SK-N-SH (cell line): ENCODE data around the gene DEXI. TPM values are rescaled to one million over a fixed set of nuclear protein-coding genes. Genes with fewer than 3 reads are reported as not detected.

Experiments used
- CTCF ChIA-PET: fragments of 300-600, 350-600 bp; formaldehyde crosslinking; extraction: SDS; loops from one replicate; lab custom pipeline; 2021; lab: Yijun Ruan, JAX
- POLR2A ChIA-PET: fragments of 350-600 bp; sonication (Branson Sonifier 250); formaldehyde crosslinking; extraction: SDS; loops from one replicate; lab custom pipeline; 2020; ENCODE audit warnings: antibody characterized with exemption, inconsistent platforms; lab: Yijun Ruan, JAX
- DNase-seq: peaks from one replicate; pipeline ENCODE4 v3.0.0; 2012
- H2AFZ ChIP-seq: fragments of 200-600 bp; sonication (generic); 2 replicates; pipeline ENCODE4 v1.8.1; 2016; ENCODE audit warnings: antibody characterized with exemption, mild to moderate bottlenecking, low read depth
- H3F3A ChIP-seq: fragments of 200-600 bp; sonication (generic); replicated peaks from 2 replicates; pipeline ENCODE3; 2016; ENCODE audit warnings: antibody characterized with exemption, mild to moderate bottlenecking; ENCODE audit not compliant: insufficient read depth
- H3K27ac ChIP-seq, 2 experiments: fragments of 200-500 bp in 1 of 2; fragments of 200-600 bp in 1 of 2; sonication (Bioruptor generic) in 1 of 2; sonication (generic), shearing (Covaris generic) in 1 of 2; 2 replicates each; pipeline versions ENCODE4 v1.5.1 to v1.6.1; 2014 to 2016; ENCODE audit warnings: low read depth in 2 of 2, inconsistent platforms in 1 of 2, low read length in 1 of 2, mild to moderate bottlenecking in 1 of 2, mixed read lengths in 1 of 2
- H3K27me3 ChIP-seq: fragments of 200-600 bp; sonication (generic), shearing (Covaris generic); 2 replicates; pipeline ENCODE4 v1.6.1; 2016; ENCODE audit warnings: mixed run types; ENCODE audit not compliant: insufficient read depth
- H3K36me3 ChIP-seq, 2 experiments: fragments of 200-500 bp in 1 of 2; fragments of 200-600 bp in 1 of 2; sonication (Bioruptor generic) in 1 of 2; sonication (generic) in 1 of 2; replicated peaks in 1 of 2; 2 replicates each; pipeline versions ENCODE3 to v1.5.1; 2014 to 2016; ENCODE audit warnings: low read length in 1 of 2, mild to moderate bottlenecking in 1 of 2; ENCODE audit not compliant: insufficient read depth in 2 of 2, control insufficient read depth in 1 of 2
- H3K4me1 ChIP-seq, 2 experiments: fragments of 200-500 bp in 1 of 2; fragments of 200-600 bp in 1 of 2; sonication (Bioruptor generic) in 1 of 2; sonication (generic), shearing (Covaris generic) in 1 of 2; 2 replicates each; pipeline versions ENCODE4 v1.5.1 to v1.6.1; 2014 to 2016; ENCODE audit warnings: low read depth in 1 of 2, low read length in 1 of 2, mixed run types in 1 of 2; ENCODE audit not compliant: insufficient read depth in 2 of 2, control insufficient read depth in 1 of 2
- H3K4me2 ChIP-seq: fragments of 200-600 bp; sonication (generic), shearing (Covaris generic); 2 replicates; pipeline ENCODE4 v1.6.1; 2017; ENCODE audit warnings: mixed run types
- H3K4me3 ChIP-seq, 2 experiments: fragments of 200-500 bp in 1 of 2; fragments of 200-600 bp in 1 of 2; sonication (Bioruptor generic) in 1 of 2; sonication (generic), shearing (Covaris generic) in 1 of 2; 2 replicates each; pipeline versions ENCODE4 v1.5.1 to v1.8.1; 2014 to 2016; ENCODE audit warnings: low read depth in 2 of 2, inconsistent platforms in 1 of 2, low read length in 1 of 2, mild to moderate bottlenecking in 1 of 2, mixed read lengths in 1 of 2, moderate library complexity in 1 of 2
- H3K79me2 ChIP-seq: fragments of 200-600 bp; sonication (generic); 2 replicates; pipeline ENCODE4 v1.8.1; 2017; ENCODE audit warnings: mild to moderate bottlenecking; ENCODE audit not compliant: insufficient read depth
- H3K9ac ChIP-seq: fragments of 200-600 bp; sonication (generic); 2 replicates; pipeline ENCODE4 v1.6.1; 2017; ENCODE audit warnings: mixed run types
- H3K9me2 ChIP-seq: fragments of 200-600 bp; sonication (generic); 2 replicates; pipeline ENCODE4 v1.6.1; 2017; ENCODE audit warnings: mixed run types
- H3K9me3 ChIP-seq: fragments of 200-600 bp; sonication (generic); 2 replicates; pipeline ENCODE4 v1.6.1; 2017; ENCODE audit warnings: mixed run types, mild to moderate bottlenecking, moderate library complexity
- H4K20me1 ChIP-seq: fragments of 200-600 bp; sonication (generic); 2 replicates; pipeline ENCODE4 v1.6.1; 2017; ENCODE audit warnings: mild to moderate bottlenecking, mixed run types; ENCODE audit not compliant: insufficient read depth
- EZH2phosphoT487 ChIP-seq: fragments of 200-600 bp; sonication (generic); IDR thresholded peaks from 2 replicates; pipeline ENCODE4 v1.6.1; 2017; ENCODE audit warnings: low read depth, mixed run types, mild to moderate bottlenecking, antibody characterized with exemption, moderate library complexity, borderline replicate concordance
- JUND ChIP-seq: IDR thresholded peaks from 2 replicates; pipeline ENCODE4 v1.4.0; 2012
- MAX ChIP-seq: IDR thresholded peaks from 2 replicates; pipeline ENCODE4 v1.4.0; 2012; ENCODE audit warnings: low read depth
- NFIC ChIP-seq: IDR thresholded peaks from 2 replicates; pipeline ENCODE4 v1.4.0; 2012; ENCODE audit warnings: borderline replicate concordance
- NRF1 ChIP-seq: IDR thresholded peaks from 2 replicates; pipeline ENCODE4 v1.6.1; 2012; ENCODE audit warnings: low read depth, mild to moderate bottlenecking, low read length
- RAD21 ChIP-seq: IDR thresholded peaks from 2 replicates; pipeline ENCODE4 v1.6.1; 2012; ENCODE audit warnings: mild to moderate bottlenecking, low read length
- RXRA ChIP-seq: IDR thresholded peaks from 2 replicates; pipeline ENCODE4 v1.4.0; 2012; ENCODE audit warnings: low read depth, mild to moderate bottlenecking, borderline replicate concordance
- SIN3A ChIP-seq: IDR thresholded peaks from 2 replicates; pipeline ENCODE4 v1.6.1; 2012; ENCODE audit warnings: low read depth, mild to moderate bottlenecking, low read length, moderate library complexity, borderline replicate concordance
- SMC3 ChIP-seq: IDR thresholded peaks from 2 replicates; pipeline ENCODE4 v1.6.1; 2012; ENCODE audit warnings: low read depth, low read length, improper control_type of control experiment
- TEAD4 ChIP-seq: IDR thresholded peaks from 2 replicates; pipeline ENCODE4 v1.4.0; 2012; ENCODE audit warnings: mild to moderate bottlenecking, borderline replicate concordance; ENCODE audit not compliant: insufficient read depth
- whole genome bisulfite sequencing: methylation state at CpG from one replicate; pipeline ENCODE4 v1.1.6; 2017; ENCODE audit warnings: low lambda C conversion rate; 5-methylcytosine and 5-hydroxymethylcytosine counted together
- polyA plus RNA-seq, 3 experiments: library from polyadenylated mRNA; depleted of rRNA; stranded (reverse); fragments of >200 nt; gene quantifications; 2 replicates each; pipeline ENCODE4 v1.2.3, GENCODE V29; 2012
- TF ChIP-seq, protein P1 (sequence below): fragments of 150-350 bp; IDR thresholded peaks from 2 replicates; pipeline ENCODE4 v1.6.1; 2016; ENCODE audit warnings: mild to moderate bottlenecking, low read depth, low read length
- TF ChIP-seq, protein P2 (sequence below): fragments of 200-600 bp; sonication (generic); IDR thresholded peaks from 2 replicates; pipeline ENCODE4 v1.6.1; 2017; ENCODE audit warnings: antibody characterized with exemption, mild to moderate bottlenecking, moderate library complexity

DEXI gene
- polyA plus RNA-seq, 1 of the 3 experiments (the other 2 are of a cell fraction), result 55.5 TPM

- H3K9me3 ChIP-seq, result no peaks in the 10 kb centered on the region
- ChIA-PET CTCF (interaction anchor here (2.0 to 2.9 kb wide), 2 partner anchors 21 to 25 kb away, joined by 7 to 16 read pairs; no protein-coding TSS in a partner anchor), POLR2A (no interaction called here)
- no peak overlapping the region for H3K27ac ChIP-seq
- H3K4me1 ChIP-seq, result peaks cover 15 to 73% of the 10 kb centered on the region in 2 experiments
- peak overlapping the region; percentile 99 for H3K4me2 ChIP-seq
- WGBS, result 90% methylated on average over 7 of the region's 7 CpGs
- DNase-seq, result no peak
- TF ChIP-seq EZH2phosphoT487 (no peak), RAD21 (no peak), TEAD4 (no peak), NFIC (no peak), NRF1 (no peak), RXRA (no peak), SIN3A (no peak), JUND (no peak), SMC3 (no peak)
- TF ChIP-seq, protein P1, sequence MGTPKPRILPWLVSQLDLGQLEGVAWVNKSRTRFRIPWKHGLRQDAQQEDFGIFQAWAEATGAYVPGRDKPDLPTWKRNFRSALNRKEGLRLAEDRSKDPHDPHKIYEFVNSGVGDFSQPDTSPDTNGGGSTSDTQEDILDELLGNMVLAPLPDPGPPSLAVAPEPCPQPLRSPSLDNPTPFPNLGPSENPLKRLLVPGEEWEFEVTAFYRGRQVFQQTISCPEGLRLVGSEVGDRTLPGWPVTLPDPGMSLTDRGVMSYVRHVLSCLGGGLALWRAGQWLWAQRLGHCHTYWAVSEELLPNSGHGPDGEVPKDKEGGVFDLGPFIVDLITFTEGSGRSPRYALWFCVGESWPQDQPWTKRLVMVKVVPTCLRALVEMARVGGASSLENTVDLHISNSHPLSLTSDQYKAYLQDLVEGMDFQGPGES, result no peak
- TF ChIP-seq, protein P2, sequence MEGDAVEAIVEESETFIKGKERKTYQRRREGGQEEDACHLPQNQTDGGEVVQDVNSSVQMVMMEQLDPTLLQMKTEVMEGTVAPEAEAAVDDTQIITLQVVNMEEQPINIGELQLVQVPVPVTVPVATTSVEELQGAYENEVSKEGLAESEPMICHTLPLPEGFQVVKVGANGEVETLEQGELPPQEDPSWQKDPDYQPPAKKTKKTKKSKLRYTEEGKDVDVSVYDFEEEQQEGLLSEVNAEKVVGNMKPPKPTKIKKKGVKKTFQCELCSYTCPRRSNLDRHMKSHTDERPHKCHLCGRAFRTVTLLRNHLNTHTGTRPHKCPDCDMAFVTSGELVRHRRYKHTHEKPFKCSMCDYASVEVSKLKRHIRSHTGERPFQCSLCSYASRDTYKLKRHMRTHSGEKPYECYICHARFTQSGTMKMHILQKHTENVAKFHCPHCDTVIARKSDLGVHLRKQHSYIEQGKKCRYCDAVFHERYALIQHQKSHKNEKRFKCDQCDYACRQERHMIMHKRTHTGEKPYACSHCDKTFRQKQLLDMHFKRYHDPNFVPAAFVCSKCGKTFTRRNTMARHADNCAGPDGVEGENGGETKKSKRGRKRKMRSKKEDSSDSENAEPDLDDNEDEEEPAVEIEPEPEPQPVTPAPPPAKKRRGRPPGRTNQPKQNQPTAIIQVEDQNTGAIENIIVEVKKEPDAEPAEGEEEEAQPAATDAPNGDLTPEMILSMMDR, result no peak
- H3K79me2 ChIP-seq, result peaks cover 77% of the 10 kb centered on the region
- no peak overlapping the region for H2AFZ ChIP-seq
- no peaks in the 10 kb centered on the region for H3K27me3 ChIP-seq
- H3K36me3 ChIP-seq, result peaks cover 3 to 22% of the 10 kb centered on the region in 2 experiments
- H3F3A ChIP-seq, result no peaks in the 10 kb centered on the region
- peaks cover 70% of the 10 kb centered on the region for H4K20me1 ChIP-seq
- H3K9me2 ChIP-seq, result no peaks in the 10 kb centered on the region
- H3K4me3 ChIP-seq, result 0 out of 4 replicates have a peak overlapping the region, but pooled peaks of 1 of the 2 experiments have one; percentile 78
- no peak overlapping the region for H3K9ac ChIP-seq
These were observed 3.2 kb downstream of the DEXI start for GRCh38 chr16:10938796-10939648.

GRCh38 chr16:10938321-10938720 is 3.9 kb downstream of the DEXI start:
- peak overlapping the region; percentile 99 for H3K4me2 ChIP-seq
- no peaks in the 10 kb centered on the region for H3F3A ChIP-seq
- H2AFZ ChIP-seq, result no peak overlapping the region
- H3K4me1 ChIP-seq, result peaks cover 15 to 74% of the 10 kb centered on the region in 2 experiments
- H3K9me3 ChIP-seq, result no peaks in the 10 kb centered on the region
- no peaks in the 10 kb centered on the region for H3K27me3 ChIP-seq
- H3K4me3 ChIP-seq, result no peak overlapping the region
- no peak overlapping the region for H3K9ac ChIP-seq
- 97% methylated on average over 7 of the region's 7 CpGs for WGBS
- no peaks in the 10 kb centered on the region for H3K9me2 ChIP-seq
- TF ChIP-seq SMC3, result no peak
- TF ChIP-seq MAX, result no peak
- DNase-seq, result no peak
- ChIA-PET CTCF (interaction anchor here (1.5 to 2.9 kb wide), 3 partner anchors 20 to 317 kb away, joined by 3 to 16 read pairs (median 7); no protein-coding TSS in a partner anchor), POLR2A (no interaction called here)
- no peak overlapping the region; a peak in 1 of 4 replicates for H3K27ac ChIP-seq
- peaks cover 84% of the 10 kb centered on the region for H3K79me2 ChIP-seq
- H4K20me1 ChIP-seq, result peaks cover 77% of the 10 kb centered on the region
- peaks cover 3 to 24% of the 10 kb centered on the region in 2 experiments for H3K36me3 ChIP-seq
